Measurements from ENCODE around the gene NOVA1. TPM values are rescaled to one million over a fixed set of nuclear protein-coding genes. Genes with fewer than 3 reads are reported as not detected.
A peak's percentile ranks its signal among the peaks of the same experiment; 100 is the strongest.

NOVA1 gene
- polyA plus RNA-seq, 1 donor from 2014 or later, result 121 TPM

- no peak for TF ChIP-seq MXI1 (conservative IDR thresholded peaks at IDR 0.05; ENCODE audit: poor library complexity, severe bottlenecking)
- peak; percentile 21 for TF ChIP-seq REST (IDR thresholded peaks at IDR 0.05; ENCODE audit: borderline replicate concordance)
- peak overlapping the region; percentile 37 for H3K27ac ChIP-seq (ENCODE audit: low read length)
Observed at GRCh38 chr14:26444822-26445221, 153.0 kb downstream of the NOVA1 start.

GRCh38 chr14:26443654-26444053 lies 154.2 kb downstream of the NOVA1 start:
- TF ChIP-seq RAD21 (conservative IDR thresholded peaks at IDR 0.05) (no peak), EP300 (conservative IDR thresholded peaks at IDR 0.05; ENCODE audit: poor library complexity, severe bottlenecking) (no peak), TAF1 (IDR thresholded peaks at IDR 0.05; ENCODE audit: low read depth) (no peak), MXI1 (conservative IDR thresholded peaks at IDR 0.05; ENCODE audit: poor library complexity, severe bottlenecking) (no peak)
- Histone ChIP-seq H3K27ac (ENCODE audit: low read length) (no peak overlapping the region), H3K79me2 (replicated peaks; ENCODE audit: insufficient read depth, low read length) (no peaks in the 10 kb centered on the region), H3K4me3 (ENCODE audit: low read length) (no peak overlapping the region), H3K9me2 (ENCODE audit: insufficient read depth, low read length) (no peaks in the 10 kb centered on the region), H3K4me2 (ENCODE audit: low read length) (no peak overlapping the region), H3K36me3 (ENCODE audit: insufficient read depth, low read length) (no peaks in the 10 kb centered on the region), H4K20me1 (ENCODE audit: insufficient read depth) (no peaks in the 10 kb centered on the region), H3K9me3 (ENCODE audit: low read length) (no peaks in the 10 kb centered on the region), H3K27me3 (ENCODE audit: insufficient read depth, low read depth, low read length) (no peaks in the 10 kb centered on the region), H2AFZ (ENCODE audit: low read depth, low read length) (no peak overlapping the region), H3F3A (ENCODE audit: insufficient read depth, low read length, poor library complexity, severe bottlenecking) (no peaks in the 10 kb centered on the region), H3K9ac (ENCODE audit: low read length) (no peak overlapping the region)

More at GRCh38 chr14:26444822-26445221, 153.0 kb downstream of the NOVA1 start:
- Histone ChIP-seq H3F3A (ENCODE audit: insufficient read depth, low read length, poor library complexity, severe bottlenecking) (no peaks in the 10 kb centered on the region), H3K9me2 (ENCODE audit: insufficient read depth, low read length) (no peaks in the 10 kb centered on the region), H4K20me1 (ENCODE audit: insufficient read depth) (no peaks in the 10 kb centered on the region), H3K9me3 (ENCODE audit: low read length) (no peaks in the 10 kb centered on the region), H3K9ac (ENCODE audit: low read length) (no peak overlapping the region), H3K79me2 (replicated peaks; ENCODE audit: insufficient read depth, low read length) (no peaks in the 10 kb centered on the region), H3K4me3 (ENCODE audit: low read length) (no peak overlapping the region), H3K36me3 (ENCODE audit: insufficient read depth, low read length) (no peaks in the 10 kb centered on the region), H3K4me2 (ENCODE audit: low read length) (no peak overlapping the region), H3K27me3 (ENCODE audit: insufficient read depth, low read depth, low read length) (no peaks in the 10 kb centered on the region), H2AFZ (ENCODE audit: low read depth, low read length) (no peak overlapping the region)

GRCh38 chr14:26429205-26429604 lies 168.6 kb downstream of the NOVA1 start:
- Histone ChIP-seq H3K9me2 (ENCODE audit: insufficient read depth, low read length) (no peaks in the 10 kb centered on the region), H3K4me2 (ENCODE audit: low read length) (no peak overlapping the region), H3K9ac (ENCODE audit: low read length) (no peak overlapping the region), H3K36me3 (ENCODE audit: insufficient read depth, low read length) (no peaks in the 10 kb centered on the region), H3F3A (ENCODE audit: insufficient read depth, low read length, poor library complexity, severe bottlenecking) (no peaks in the 10 kb centered on the region), H2AFZ (ENCODE audit: low read depth, low read length) (no peak overlapping the region), H3K27ac (ENCODE audit: low read length) (no peak overlapping the region), H3K4me3 (ENCODE audit: low read length) (no peak overlapping the region), H3K27me3 (ENCODE audit: insufficient read depth, low read depth, low read length) (no peaks in the 10 kb centered on the region), H4K20me1 (ENCODE audit: insufficient read depth) (no peaks in the 10 kb centered on the region), H3K79me2 (replicated peaks; ENCODE audit: insufficient read depth, low read length) (no peaks in the 10 kb centered on the region), H3K9me3 (ENCODE audit: low read length) (no peaks in the 10 kb centered on the region)
- TF ChIP-seq MXI1 (conservative IDR thresholded peaks at IDR 0.05; ENCODE audit: poor library complexity, severe bottlenecking) (no peak), SMC3 (conservative IDR thresholded peaks at IDR 0.05; ENCODE audit: poor library complexity) (no peak), REST (IDR thresholded peaks at IDR 0.05; ENCODE audit: borderline replicate concordance) (no peak), RAD21 (conservative IDR thresholded peaks at IDR 0.05) (no peak), POLR2AphosphoS5 (IDR thresholded peaks at IDR 0.05) (no peak)

All from neural cell (in vitro differentiated cells).